HepG2 (cell line): ENCODE data around the gene STK38L. TPM values are rescaled to one million over a fixed set of nuclear protein-coding genes. Genes with fewer than 3 reads are reported as not detected.

Source experiments
- ATAC-seq: fragments of 200-7000 bp; cut with Tn5 transposase; 3 replicates; pipeline ENCODE4 v1.9.1; 2020; ENCODE audit warnings: mild to moderate bottlenecking, moderate library complexity
- BruUV-seq: library from RNA; stranded (reverse); fragments of 400-500 nt; replicated peaks from 2 replicates; lab custom pipeline; 2021; lab: Mats Ljungman, UMichigan
- CTCF ChIA-PET: fragments of 300-600 bp; formaldehyde crosslinking; extraction: SDS; loops from one replicate; lab custom pipeline; 2021; ENCODE audit warnings: low total read pairs, inconsistent platforms, low intra/inter-chr PET ratio; lab: Yijun Ruan, JAX
- POLR2A ChIA-PET: fragments of 350-600 bp; sonication (Branson Sonifier 250); formaldehyde crosslinking; loops from one replicate; lab custom pipeline; 2020; ENCODE audit warnings: antibody characterized with exemption, inconsistent platforms; lab: Yijun Ruan, JAX
- DNase-seq: peaks from one replicate; pipeline ENCODE4 v3.0.0-alpha.2; 2015; ENCODE audit warnings: low spot score
- FAIRE-seq: peaks from 3 replicates; lab custom pipeline; 2011; peaks lifted over from hg19 to GRCh38; lab: Jason Lieb, UNC
- H2AFZ ChIP-seq: one replicate; pipeline ENCODE4 v1.6.1; 2011; ENCODE audit warnings: low read length, inconsistent platforms
- H3K27ac ChIP-seq: fragments of 300-600 bp; 3 replicates; pipeline ENCODE4 v1.8.0; 2011; ENCODE audit warnings: mixed run types, mild to moderate bottlenecking, mixed read lengths, low read length, inconsistent platforms; ENCODE audit not compliant: insufficient read depth; ENCODE audit errors: extremely low read length
- H3K27me3 ChIP-seq, 2 experiments: fragments of 200-600 bp in 1 of 2; 2 replicates in 1 of 2; 3 replicates in 1 of 2; pipeline versions ENCODE4 v1.6.0 to v1.8.0; 2011; ENCODE audit warnings: low read length in 2 of 2, mild to moderate bottlenecking in 2 of 2, moderate library complexity in 2 of 2, inconsistent platforms in 1 of 2; ENCODE audit not compliant: insufficient read depth in 2 of 2, control insufficient read depth in 1 of 2
- H3K36me3 ChIP-seq, 2 experiments: fragments of 200-600 bp in 1 of 2; replicated peaks in 1 of 2; 2 replicates in 1 of 2; 3 replicates in 1 of 2; pipeline versions ENCODE4 v1.5.1 to v1.8.0; 2011; ENCODE audit warnings: low read length in 2 of 2, inconsistent platforms in 1 of 2; ENCODE audit not compliant: insufficient read depth in 2 of 2, control insufficient read depth in 1 of 2
- H3K4me1 ChIP-seq: 2 replicates; pipeline ENCODE4 v1.5.1; 2012; ENCODE audit warnings: low read length, inconsistent platforms; ENCODE audit not compliant: insufficient read depth
- H3K4me2 ChIP-seq: 2 replicates; pipeline ENCODE4 v1.6.0; 2011; ENCODE audit warnings: low read depth, low read length, inconsistent platforms
- H3K4me3 ChIP-seq, 3 experiments: fragments of 200-600 bp in 1 of 3; sonication (generic), shearing (Covaris generic) in 1 of 3; replicated peaks in 1 of 3; 2 replicates each; pipeline ENCODE4 v1.5.1; 2011 to 2016; ENCODE audit warnings: low read length in 3 of 3, inconsistent platforms in 2 of 3, low read depth in 2 of 3, mild to moderate bottlenecking in 2 of 3, control low read depth in 1 of 3, mixed read lengths in 1 of 3; ENCODE audit not compliant: insufficient read depth in 1 of 3
- H3K79me2 ChIP-seq: one replicate; pipeline ENCODE4 v1.6.1; 2011; ENCODE audit warnings: low read length, inconsistent platforms; ENCODE audit not compliant: insufficient read depth
- H3K9ac ChIP-seq: 2 replicates; pipeline ENCODE4 v1.6.0; 2011; ENCODE audit warnings: mild to moderate bottlenecking, low read depth, low read length, inconsistent platforms; ENCODE audit not compliant: insufficient read depth
- H3K9me3 ChIP-seq: 2 replicates; pipeline ENCODE4 v1.5.1; 2012; ENCODE audit warnings: mild to moderate bottlenecking, low read length
- H4K20me1 ChIP-seq: 2 replicates; pipeline ENCODE4 v1.6.0; 2011; ENCODE audit warnings: inconsistent platforms, mild to moderate bottlenecking, low read length, moderate library complexity; ENCODE audit not compliant: insufficient read depth
- BATF2 ChIP-seq: sonication (generic); formaldehyde crosslinking; IDR thresholded peaks from 2 replicates; pipeline ENCODE4 v1.8.0; 2022; ENCODE audit warnings: mild to moderate bottlenecking, missing genetic modification reagents, moderate library complexity
- HNF1A ChIP-seq, 2 experiments: sonication (generic) in 1 of 2; formaldehyde crosslinking in 1 of 2; IDR thresholded peaks; 2 replicates each; pipeline versions ENCODE4 v1.4.0 to v1.6.1; 2016 to 2020; ENCODE audit warnings: borderline replicate concordance in 1 of 2, low read depth in 1 of 2, mild to moderate bottlenecking in 1 of 2, missing genetic modification reagents in 1 of 2
- JUN ChIP-seq: sonication (generic); formaldehyde crosslinking; IDR thresholded peaks from 2 replicates; pipeline ENCODE4 v1.4.0; 2020; ENCODE audit warnings: mild to moderate bottlenecking, missing genetic modification reagents
- MEIS2 ChIP-seq: sonication (generic); formaldehyde crosslinking; IDR thresholded peaks from 2 replicates; pipeline ENCODE4 v1.9.0; 2021; ENCODE audit warnings: mild to moderate bottlenecking, missing genetic modification reagents
- RARG ChIP-seq: sonication (generic); formaldehyde crosslinking; IDR thresholded peaks from 2 replicates; pipeline ENCODE4 v1.4.0; 2020; ENCODE audit warnings: low read depth, mild to moderate bottlenecking, missing genetic modification reagents
- SRSF9 ChIP-seq: fragments of 200-400 bp; formaldehyde crosslinking; IDR thresholded peaks from 2 replicates; pipeline ENCODE4 v1.6.1; 2018; ENCODE audit warnings: borderline replicate concordance, mild to moderate bottlenecking, low read depth, low read length; ENCODE audit not compliant: insufficient read depth, poor library complexity, severe bottlenecking
- STAG1 ChIP-seq: sonication (generic); formaldehyde crosslinking; IDR thresholded peaks from 2 replicates; pipeline ENCODE4 v1.4.0; 2020; ENCODE audit warnings: missing genetic modification reagents
- ZFP90 ChIP-seq: sonication (generic); formaldehyde crosslinking; IDR thresholded peaks from 2 replicates; pipeline ENCODE4 v1.8.0; 2022; ENCODE audit warnings: missing genetic modification reagents, mild to moderate bottlenecking, inconsistent platforms, borderline replicate concordance
- ZNF232 ChIP-seq: sonication (generic); formaldehyde crosslinking; IDR thresholded peaks from 2 replicates; pipeline ENCODE4 v1.4.0; 2020; ENCODE audit warnings: missing genetic modification reagents, borderline replicate concordance
- ZNF253 ChIP-seq: sonication (generic); formaldehyde crosslinking; IDR thresholded peaks from 2 replicates; pipeline ENCODE4 v1.8.0; 2022; ENCODE audit warnings: mild to moderate bottlenecking, missing genetic modification reagents, borderline replicate concordance
- ZNF567 ChIP-seq: sonication (generic); formaldehyde crosslinking; IDR thresholded peaks from 2 replicates; pipeline ENCODE4 v1.8.1; 2023; ENCODE audit warnings: mild to moderate bottlenecking, missing genetic modification reagents, borderline replicate concordance
- ZNF609 ChIP-seq: sonication (generic); formaldehyde crosslinking; IDR thresholded peaks from 2 replicates; pipeline ENCODE4 v1.4.0; 2020; ENCODE audit warnings: mild to moderate bottlenecking, missing genetic modification reagents, borderline replicate concordance
- ZNF672 ChIP-seq: sonication (generic); formaldehyde crosslinking; IDR thresholded peaks from 2 replicates; pipeline ENCODE4 v1.8.1; 2022; ENCODE audit warnings: missing genetic modification reagents
- ZNF776 ChIP-seq: sonication (generic); formaldehyde crosslinking; IDR thresholded peaks from 2 replicates; pipeline ENCODE4 v1.4.0; 2020; ENCODE audit warnings: mild to moderate bottlenecking, missing genetic modification reagents
- ZZZ3 ChIP-seq: sonication (generic); formaldehyde crosslinking; IDR thresholded peaks from 2 replicates; pipeline ENCODE4 v1.4.0; 2020; ENCODE audit warnings: missing genetic modification reagents, mild to moderate bottlenecking, borderline replicate concordance
- WGBS: methylation state at CpG from one replicate; pipeline ENCODE4 v1.1.6; 2017; ENCODE audit warnings: low lambda C conversion rate; 5-methylcytosine and 5-hydroxymethylcytosine counted together
- in situ Hi-C: cut with HindIII; loops from 2 replicates; pipeline ENCODE4 v1.10.0; 2017; ENCODE audit warnings: low pct_unique_long_range_greater_than_20kb; ENCODE audit not compliant: extremely low pct_ligation_motif_present
- intact Hi-C: fragments of 100-400 bp; cut with micrococcal nuclease; formaldehyde crosslinking; loops from one replicate; pipeline ENCODE4 v1.10.0; 2022; ENCODE audit not compliant: unreplicated experiment
- polyA plus RNA-seq, 8 experiments: library from polyadenylated mRNA; depleted of rRNA in 3 of 8; stranded (reverse) in 7 of 8; unstranded in 1 of 8; fragments of >200 nt; fragmentation: Illumina TruSeq in 4 of 8; extraction: Trizol in 4 of 8; gene quantifications; 2 replicates each; pipeline versions ENCODE4 v1.2.1 to v1.2.3, GENCODE V29; 2011 to 2016; ENCODE audit warnings: low read depth in 4 of 8, missing spikeins in 1 of 8, mixed read lengths in 1 of 8; ENCODE audit not compliant: insufficient read depth in 1 of 8
- total RNA-seq, 5 experiments: library from RNA; depleted of rRNA; stranded (reverse); fragments of >200 nt; fragmentation: Illumina TruSeq; extraction: Trizol; gene quantifications; 2 replicates each; pipeline ENCODE4 v1.2.3, GENCODE V29; 2016; ENCODE audit warnings: low read depth in 1 of 5

Gene STK38L
- total and polyA plus RNA-seq, 2 of the 13 experiments (the other 11 are each of a cell fraction or from before 2014, with no cell fraction given), result 6.1 to 26.4 TPM

- no peak overlapping the region for H3K27ac ChIP-seq
- ChIA-PET POLR2A (no interaction called here), CTCF (no interaction called here)
- H3K9ac ChIP-seq, result no peak overlapping the region
- intact Hi-C loops (no loop called here), in situ Hi-C loops (no loop called here)
- H3K4me2 ChIP-seq, result no peak overlapping the region
- 98% methylated on average over 3 of the region's 3 CpGs for WGBS
- ATAC-seq (no peak), DNase-seq (no peak), FAIRE-seq (no peak)
- H3K36me3 ChIP-seq, result no peaks in the 10 kb centered on the region
- no peaks in the 10 kb centered on the region for H3K27me3 ChIP-seq
- no peak overlapping the region for H3K4me3 ChIP-seq
- peaks cover 11% of the 10 kb centered on the region for H3K79me2 ChIP-seq
- no TSS peak for BruUV-seq
- H4K20me1 ChIP-seq, result no peaks in the 10 kb centered on the region; the same call in 1 of the 2 replicates
- no peak overlapping the region for H2AFZ ChIP-seq
- no peaks in the 10 kb centered on the region for H3K9me3 ChIP-seq
- H3K4me1 ChIP-seq, result peaks cover 17% of the 10 kb centered on the region
- TF ChIP-seq ZNF253 (CRISPR knock-in tag) (no peak), SRSF9 (no peak), BATF2 (CRISPR knock-in tag) (no peak), ZNF609 (CRISPR knock-in tag) (no peak), MEIS2 (CRISPR knock-in tag) (no peak), ZNF567 (CRISPR knock-in tag) (no peak), RARG (CRISPR knock-in tag) (no peak), JUN (CRISPR knock-in tag) (no peak), ZZZ3 (no peak), ZNF232 (CRISPR knock-in tag) (no peak), STAG1 (CRISPR knock-in tag) (no peak), ZFP90 (CRISPR knock-in tag) (no peak), ZNF776 (CRISPR knock-in tag) (no peak), ZNF672 (CRISPR knock-in tag) (no peak), HNF1A (IDR thresholded peaks at IDR 0.05; ENCODE audit: low read depth) (no peak), HNF1A (CRISPR knock-in tag; IDR thresholded peaks at IDR 0.05; ENCODE audit: borderline replicate concordance) (no peak)
Observed at GRCh38 chr12:27340971-27341370, 96.9 kb downstream of the STK38L start.
